HCT116 (cell line): ENCODE data around the gene SLAMF7. TPM values are rescaled to one million over a fixed set of nuclear protein-coding genes. Genes with fewer than 3 reads are reported as not detected.

Source experiments
- ATAC-seq: fragments of 200-7000 bp; cut with Tn5 transposase; 2 replicates; pipeline ENCODE4 v1.9.1; 2020; ENCODE audit warnings: mild to moderate bottlenecking, moderate library complexity
- BruUV-seq: library from RNA; stranded (reverse); fragments of 400-500 nt; replicated peaks from 2 replicates; lab custom pipeline; 2021; lab: Mats Ljungman, UMichigan
- CTCF ChIA-PET: fragments of 300-600 bp; sonication (Branson Sonifier 250); formaldehyde crosslinking; loops from one replicate; lab custom pipeline; 2021; ENCODE audit warnings: antibody characterized with exemption; lab: Charles Lee
- POLR2A ChIA-PET: fragments of 300-600, 350-600 bp; sonication (Branson Sonifier 250); formaldehyde crosslinking; loops from one replicate; lab custom pipeline; 2021; ENCODE audit warnings: antibody characterized with exemption; lab: Charles Lee
- RAD21 ChIA-PET, 2 experiments: fragments of 300-600 bp; sonication (Branson Sonifier 250); formaldehyde crosslinking; loops; one replicate each; lab custom pipeline; 2023; ENCODE audit warnings: low total read pairs in 2 of 2; ENCODE audit not compliant: uncharacterized antibody in 2 of 2, unreplicated experiment in 2 of 2, low non-redundant PET in 1 of 2; lab: Charles Lee
- DNase-seq: peaks from one replicate; pipeline ENCODE4 v3.0.0-alpha.2; 2010; ENCODE audit warnings: low read depth, low spot score
- H2AFZ ChIP-seq: fragments of 200-600 bp; shearing (Covaris generic), sonication (generic); 2 replicates; pipeline ENCODE4 v1.6.1; 2017; ENCODE audit warnings: low read depth, mixed run types, mixed read lengths, antibody characterized with exemption, low read length; ENCODE audit not compliant: poor library complexity, severe bottlenecking
- H3K27ac ChIP-seq: 2 replicates; pipeline ENCODE4 v1.5.1; 2012; ENCODE audit warnings: low read depth, low read length
- H3K27me3 ChIP-seq: fragments of 200-600 bp; sonication (generic); 2 replicates; pipeline ENCODE4 v1.6.1; 2016; ENCODE audit warnings: mixed run types, low read length, mixed read lengths; ENCODE audit not compliant: insufficient read depth
- H3K36me3 ChIP-seq, 2 experiments: fragments of 200-500 bp in 1 of 2; fragments of 200-600 bp in 1 of 2; sonication (Bioruptor generic) in 1 of 2; sonication (generic) in 1 of 2; 2 replicates each; pipeline versions ENCODE4 v1.5.1 to v1.6.1; 2014 to 2016; ENCODE audit warnings: low read length in 2 of 2, inconsistent platforms in 1 of 2, mixed read lengths in 1 of 2, mixed run types in 1 of 2; ENCODE audit not compliant: insufficient read depth in 2 of 2, control insufficient read depth in 1 of 2
- H3K4me1 ChIP-seq, 2 experiments: fragments of 200-600 bp in 1 of 2; sonication (generic) in 1 of 2; 2 replicates each; pipeline versions ENCODE4 v1.5.1 to v1.6.1; 2012 to 2017; ENCODE audit warnings: low read length in 2 of 2, inconsistent platforms in 1 of 2, mild to moderate bottlenecking in 1 of 2, mixed read lengths in 1 of 2, mixed run types in 1 of 2, moderate library complexity in 1 of 2; ENCODE audit not compliant: insufficient read depth in 2 of 2, control insufficient read depth in 1 of 2
- H3K4me2 ChIP-seq: fragments of 200-600 bp; sonication (generic); 2 replicates; pipeline ENCODE4 v1.6.1; 2017; ENCODE audit warnings: mixed run types, low read length, mixed read lengths
- H3K4me3 ChIP-seq, 2 experiments: fragments of 200-600 bp in 1 of 2; sonication (generic) in 1 of 2; replicated peaks in 1 of 2; 2 replicates each; pipeline ENCODE4 v1.5.1; 2011 to 2016; ENCODE audit warnings: low read length in 2 of 2, control low read depth in 1 of 2, low read depth in 1 of 2, mild to moderate bottlenecking in 1 of 2, mixed read lengths in 1 of 2, mixed run types in 1 of 2
- H3K79me2 ChIP-seq: fragments of 200-600 bp; sonication (generic); 2 replicates; pipeline ENCODE4 v1.6.1; 2017; ENCODE audit warnings: mild to moderate bottlenecking, mixed run types, low read length, moderate library complexity, mixed read lengths; ENCODE audit not compliant: insufficient read depth
- H3K9ac ChIP-seq: fragments of 200-600 bp; sonication (generic); 2 replicates; pipeline ENCODE4 v1.6.1; 2016; ENCODE audit warnings: low read length, mixed read lengths
- H3K9me2 ChIP-seq: fragments of 200-600 bp; sonication (generic), shearing (Covaris generic); 2 replicates; pipeline ENCODE4 v1.6.1; 2017; ENCODE audit warnings: mixed run types, mild to moderate bottlenecking, moderate library complexity; ENCODE audit not compliant: insufficient read depth
- H3K9me3 ChIP-seq, 2 experiments: fragments of 200-500 bp in 1 of 2; fragments of 200-600 bp in 1 of 2; sonication (Bioruptor generic) in 1 of 2; sonication (generic) in 1 of 2; 2 replicates each; pipeline ENCODE4 v1.6.1; 2014 to 2017; ENCODE audit warnings: low read length in 2 of 2, mixed read lengths in 2 of 2, inconsistent platforms in 1 of 2, low read depth in 1 of 2, mild to moderate bottlenecking in 1 of 2, mixed run types in 1 of 2, moderate library complexity in 1 of 2; ENCODE audit not compliant: control insufficient read depth in 1 of 2, insufficient read depth in 1 of 2
- H4K20me1 ChIP-seq: fragments of 200-600 bp; sonication (generic), shearing (Covaris generic); 2 replicates; pipeline ENCODE4 v1.6.1; 2017; ENCODE audit warnings: mixed run types, mild to moderate bottlenecking, moderate library complexity; ENCODE audit not compliant: insufficient read depth
- CBX3 ChIP-seq: IDR thresholded peaks from 2 replicates; pipeline ENCODE4 v1.6.1; 2012; ENCODE audit warnings: low read depth
- ELF1 ChIP-seq: IDR thresholded peaks from 2 replicates; pipeline ENCODE4 v1.6.1; 2012; ENCODE audit warnings: low read depth, borderline replicate concordance
- EZH2phosphoT487 ChIP-seq: fragments of 200-600 bp; IDR thresholded peaks from 2 replicates; pipeline ENCODE4 v1.6.1; 2018; ENCODE audit warnings: antibody characterized with exemption, borderline replicate concordance
- FOSL1 ChIP-seq: IDR thresholded peaks from 2 replicates; pipeline ENCODE4 v1.6.1; 2012; ENCODE audit warnings: low read depth
- MAX ChIP-seq: IDR thresholded peaks from 2 replicates; pipeline ENCODE4 v1.6.1; 2012
- RAD21 ChIP-seq: IDR thresholded peaks from 2 replicates; pipeline ENCODE4 v1.6.1; 2012; ENCODE audit warnings: low read depth, mild to moderate bottlenecking
- SIN3A ChIP-seq: IDR thresholded peaks from 2 replicates; pipeline ENCODE4 v1.6.1; 2012; ENCODE audit warnings: low read depth
- SP1 ChIP-seq: IDR thresholded peaks from 2 replicates; pipeline ENCODE4 v1.6.1; 2012; ENCODE audit warnings: low read depth
- SRF ChIP-seq: IDR thresholded peaks from 2 replicates; pipeline ENCODE4 v1.6.1; 2012; ENCODE audit warnings: low read depth
- TCF7L2 ChIP-seq: IDR thresholded peaks from 2 replicates; pipeline ENCODE4 v1.7.0; 2011; ENCODE audit warnings: borderline replicate concordance, inconsistent platforms; ENCODE audit not compliant: insufficient read depth, insufficient read length; ENCODE audit errors: extremely low read depth
- YY1 ChIP-seq: IDR thresholded peaks from 2 replicates; pipeline ENCODE4 v1.6.1; 2011; ENCODE audit warnings: low read length, low read depth, moderate library complexity, mild to moderate bottlenecking; ENCODE audit not compliant: insufficient replicate concordance; ENCODE audit errors: extremely low read depth
- ZFX ChIP-seq: fragments of 450-650 bp; IDR thresholded peaks from 2 replicates; pipeline ENCODE4 v1.6.1; 2017
- ZNF274 ChIP-seq: fragments of 200-500 bp; sonication (Bioruptor generic); IDR thresholded peaks from 2 replicates; pipeline ENCODE4 v1.6.1; 2014; ENCODE audit warnings: mild to moderate bottlenecking, low read depth, low read length, inconsistent platforms
- intact Hi-C: fragments of 100-400 bp; cut with micrococcal nuclease; formaldehyde crosslinking; loops from 2 replicates; pipeline ENCODE4 v1.10.0; 2022
- total RNA-seq: library from RNA; stranded (reverse); gene quantifications from one replicate; pipeline ENCODE4 v1.2.1, GENCODE V29; 2021; ENCODE audit not compliant: unreplicated experiment
- TF ChIP-seq, protein P1 (sequence below), 3 experiments: fragments of 200-600 bp in 1 of 3; sonication (generic) in 1 of 3; IDR thresholded peaks in 2 of 3; conservative IDR thresholded peaks in 1 of 3; 2 replicates each; pipeline ENCODE4 v1.5.1; 2012 to 2017; ENCODE audit warnings: low read depth in 2 of 3, low read length in 2 of 3, antibody characterized with exemption in 1 of 3, borderline replicate concordance in 1 of 3, control low read depth in 1 of 3, mild to moderate bottlenecking in 1 of 3, mixed read lengths in 1 of 3, mixed run types in 1 of 3, moderate library complexity in 1 of 3; ENCODE audit not compliant: insufficient read depth in 1 of 3
- TF ChIP-seq, protein P2 (sequence below): IDR thresholded peaks from 2 replicates; pipeline ENCODE4 v1.6.1; 2011; ENCODE audit warnings: mild to moderate bottlenecking, low read length, moderate library complexity; ENCODE audit not compliant: insufficient replicate concordance; ENCODE audit errors: extremely low read depth
- TF ChIP-seq, protein P3 (sequence below): IDR thresholded peaks from 2 replicates; pipeline ENCODE4 v1.6.1; 2012
- TF ChIP-seq, protein P4 (sequence below): IDR thresholded peaks from 2 replicates; pipeline ENCODE4 v1.6.1; 2012; ENCODE audit warnings: low read depth

SLAMF7 gene
- total RNA-seq, 1 experiment from 2014 or later, result 0.34 TPM

- ChIA-PET POLR2A (no interaction called here), RAD21 (no interaction called here), CTCF (no interaction called here)
- no TSS peak for BruUV-seq
- Histone ChIP-seq H3K4me1 (no peaks in the 10 kb centered on the region), H3K9ac (no peak overlapping the region), H3K36me3 (no peaks in the 10 kb centered on the region), H3K9me3 (no peaks in the 10 kb centered on the region), H3K4me2 (no peak overlapping the region), H2AFZ (no peak overlapping the region), H4K20me1 (no peaks in the 10 kb centered on the region), H3K27ac (no peak overlapping the region), H3K79me2 (no peaks in the 10 kb centered on the region), H3K4me3 (no peak overlapping the region), H3K27me3 (no peaks in the 10 kb centered on the region; the same call in 1 of the 2 replicates), H3K9me2 (no peaks in the 10 kb centered on the region)
- TF ChIP-seq SP1 (no peak), YY1 (no peak), MAX (no peak), ELF1 (no peak), SIN3A (no peak), TCF7L2 (no peak), RAD21 (no peak), EZH2phosphoT487 (no peak), ZFX (no peak), SRF (no peak), FOSL1 (no peak), ZNF274 (no peak), CBX3 (no peak)
- TF ChIP-seq, protein P1, sequence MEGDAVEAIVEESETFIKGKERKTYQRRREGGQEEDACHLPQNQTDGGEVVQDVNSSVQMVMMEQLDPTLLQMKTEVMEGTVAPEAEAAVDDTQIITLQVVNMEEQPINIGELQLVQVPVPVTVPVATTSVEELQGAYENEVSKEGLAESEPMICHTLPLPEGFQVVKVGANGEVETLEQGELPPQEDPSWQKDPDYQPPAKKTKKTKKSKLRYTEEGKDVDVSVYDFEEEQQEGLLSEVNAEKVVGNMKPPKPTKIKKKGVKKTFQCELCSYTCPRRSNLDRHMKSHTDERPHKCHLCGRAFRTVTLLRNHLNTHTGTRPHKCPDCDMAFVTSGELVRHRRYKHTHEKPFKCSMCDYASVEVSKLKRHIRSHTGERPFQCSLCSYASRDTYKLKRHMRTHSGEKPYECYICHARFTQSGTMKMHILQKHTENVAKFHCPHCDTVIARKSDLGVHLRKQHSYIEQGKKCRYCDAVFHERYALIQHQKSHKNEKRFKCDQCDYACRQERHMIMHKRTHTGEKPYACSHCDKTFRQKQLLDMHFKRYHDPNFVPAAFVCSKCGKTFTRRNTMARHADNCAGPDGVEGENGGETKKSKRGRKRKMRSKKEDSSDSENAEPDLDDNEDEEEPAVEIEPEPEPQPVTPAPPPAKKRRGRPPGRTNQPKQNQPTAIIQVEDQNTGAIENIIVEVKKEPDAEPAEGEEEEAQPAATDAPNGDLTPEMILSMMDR (IDR thresholded peaks at IDR 0.05 in 2 of 3, conservative IDR thresholded peaks at IDR 0.05 in 1 of 3; ENCODE audit: borderline replicate concordance in 1 of 3, insufficient read depth in 1 of 3, low read depth in 2 of 3, low read length in 2 of 3), result no peak
- TF ChIP-seq, protein P2, sequence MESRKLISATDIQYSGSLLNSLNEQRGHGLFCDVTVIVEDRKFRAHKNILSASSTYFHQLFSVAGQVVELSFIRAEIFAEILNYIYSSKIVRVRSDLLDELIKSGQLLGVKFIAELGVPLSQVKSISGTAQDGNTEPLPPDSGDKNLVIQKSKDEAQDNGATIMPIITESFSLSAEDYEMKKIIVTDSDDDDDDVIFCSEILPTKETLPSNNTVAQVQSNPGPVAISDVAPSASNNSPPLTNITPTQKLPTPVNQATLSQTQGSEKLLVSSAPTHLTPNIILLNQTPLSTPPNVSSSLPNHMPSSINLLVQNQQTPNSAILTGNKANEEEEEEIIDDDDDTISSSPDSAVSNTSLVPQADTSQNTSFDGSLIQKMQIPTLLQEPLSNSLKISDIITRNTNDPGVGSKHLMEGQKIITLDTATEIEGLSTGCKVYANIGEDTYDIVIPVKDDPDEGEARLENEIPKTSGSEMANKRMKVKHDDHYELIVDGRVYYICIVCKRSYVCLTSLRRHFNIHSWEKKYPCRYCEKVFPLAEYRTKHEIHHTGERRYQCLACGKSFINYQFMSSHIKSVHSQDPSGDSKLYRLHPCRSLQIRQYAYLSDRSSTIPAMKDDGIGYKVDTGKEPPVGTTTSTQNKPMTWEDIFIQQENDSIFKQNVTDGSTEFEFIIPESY, result no peak
- TF ChIP-seq, protein P3, sequence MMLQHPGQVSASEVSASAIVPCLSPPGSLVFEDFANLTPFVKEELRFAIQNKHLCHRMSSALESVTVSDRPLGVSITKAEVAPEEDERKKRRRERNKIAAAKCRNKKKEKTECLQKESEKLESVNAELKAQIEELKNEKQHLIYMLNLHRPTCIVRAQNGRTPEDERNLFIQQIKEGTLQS, result no peak
- TF ChIP-seq, protein P4, sequence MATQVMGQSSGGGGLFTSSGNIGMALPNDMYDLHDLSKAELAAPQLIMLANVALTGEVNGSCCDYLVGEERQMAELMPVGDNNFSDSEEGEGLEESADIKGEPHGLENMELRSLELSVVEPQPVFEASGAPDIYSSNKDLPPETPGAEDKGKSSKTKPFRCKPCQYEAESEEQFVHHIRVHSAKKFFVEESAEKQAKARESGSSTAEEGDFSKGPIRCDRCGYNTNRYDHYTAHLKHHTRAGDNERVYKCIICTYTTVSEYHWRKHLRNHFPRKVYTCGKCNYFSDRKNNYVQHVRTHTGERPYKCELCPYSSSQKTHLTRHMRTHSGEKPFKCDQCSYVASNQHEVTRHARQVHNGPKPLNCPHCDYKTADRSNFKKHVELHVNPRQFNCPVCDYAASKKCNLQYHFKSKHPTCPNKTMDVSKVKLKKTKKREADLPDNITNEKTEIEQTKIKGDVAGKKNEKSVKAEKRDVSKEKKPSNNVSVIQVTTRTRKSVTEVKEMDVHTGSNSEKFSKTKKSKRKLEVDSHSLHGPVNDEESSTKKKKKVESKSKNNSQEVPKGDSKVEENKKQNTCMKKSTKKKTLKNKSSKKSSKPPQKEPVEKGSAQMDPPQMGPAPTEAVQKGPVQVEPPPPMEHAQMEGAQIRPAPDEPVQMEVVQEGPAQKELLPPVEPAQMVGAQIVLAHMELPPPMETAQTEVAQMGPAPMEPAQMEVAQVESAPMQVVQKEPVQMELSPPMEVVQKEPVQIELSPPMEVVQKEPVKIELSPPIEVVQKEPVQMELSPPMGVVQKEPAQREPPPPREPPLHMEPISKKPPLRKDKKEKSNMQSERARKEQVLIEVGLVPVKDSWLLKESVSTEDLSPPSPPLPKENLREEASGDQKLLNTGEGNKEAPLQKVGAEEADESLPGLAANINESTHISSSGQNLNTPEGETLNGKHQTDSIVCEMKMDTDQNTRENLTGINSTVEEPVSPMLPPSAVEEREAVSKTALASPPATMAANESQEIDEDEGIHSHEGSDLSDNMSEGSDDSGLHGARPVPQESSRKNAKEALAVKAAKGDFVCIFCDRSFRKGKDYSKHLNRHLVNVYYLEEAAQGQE, result no peak
- no peak for ATAC-seq
- intact Hi-C loops, result no loop called here
- no peak for DNase-seq
Observed at GRCh38 chr1:160716013-160716412, 23.0 kb upstream of the SLAMF7 start.
